Measurements from ENCODE around the gene ZNF638.
"Not testable (repeated sequence)": the region's sequence is repeated elsewhere in the genome, so short reads cannot be mapped to it uniquely, and the experiment has no call there.

DNA sequence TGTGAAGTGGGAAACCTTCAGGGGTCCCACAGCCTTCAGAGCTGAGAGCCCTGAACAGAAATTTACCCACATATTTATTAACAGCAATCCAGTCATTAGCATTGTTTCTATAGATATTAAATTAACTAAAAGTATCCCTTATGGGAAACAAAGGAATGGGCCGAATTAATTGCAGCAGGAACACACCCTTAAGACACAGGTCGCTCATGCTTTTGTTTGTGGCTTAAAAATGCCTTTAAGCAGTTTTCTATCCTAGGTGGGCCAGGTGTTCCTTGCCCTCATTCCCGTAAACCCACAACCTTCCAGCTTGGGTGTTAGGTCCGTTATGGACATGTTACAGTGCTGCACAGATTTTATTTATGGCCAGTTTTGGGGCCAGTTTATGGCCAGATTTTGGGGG, 13.7 kb upstream of the ZNF638 start:
- TF ChIP-seq, protein P1, sequence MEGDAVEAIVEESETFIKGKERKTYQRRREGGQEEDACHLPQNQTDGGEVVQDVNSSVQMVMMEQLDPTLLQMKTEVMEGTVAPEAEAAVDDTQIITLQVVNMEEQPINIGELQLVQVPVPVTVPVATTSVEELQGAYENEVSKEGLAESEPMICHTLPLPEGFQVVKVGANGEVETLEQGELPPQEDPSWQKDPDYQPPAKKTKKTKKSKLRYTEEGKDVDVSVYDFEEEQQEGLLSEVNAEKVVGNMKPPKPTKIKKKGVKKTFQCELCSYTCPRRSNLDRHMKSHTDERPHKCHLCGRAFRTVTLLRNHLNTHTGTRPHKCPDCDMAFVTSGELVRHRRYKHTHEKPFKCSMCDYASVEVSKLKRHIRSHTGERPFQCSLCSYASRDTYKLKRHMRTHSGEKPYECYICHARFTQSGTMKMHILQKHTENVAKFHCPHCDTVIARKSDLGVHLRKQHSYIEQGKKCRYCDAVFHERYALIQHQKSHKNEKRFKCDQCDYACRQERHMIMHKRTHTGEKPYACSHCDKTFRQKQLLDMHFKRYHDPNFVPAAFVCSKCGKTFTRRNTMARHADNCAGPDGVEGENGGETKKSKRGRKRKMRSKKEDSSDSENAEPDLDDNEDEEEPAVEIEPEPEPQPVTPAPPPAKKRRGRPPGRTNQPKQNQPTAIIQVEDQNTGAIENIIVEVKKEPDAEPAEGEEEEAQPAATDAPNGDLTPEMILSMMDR (IDR thresholded peaks at IDR 0.05) = not testable (repeated sequence)
- TF ChIP-seq NFIC (IDR thresholded peaks at IDR 0.05; ENCODE audit: borderline replicate concordance); EZH2phosphoT487 (IDR thresholded peaks at IDR 0.05; ENCODE audit: borderline replicate concordance, low read depth); RXRA (IDR thresholded peaks at IDR 0.05; ENCODE audit: borderline replicate concordance, low read depth); SIN3A (IDR thresholded peaks at IDR 0.05; ENCODE audit: borderline replicate concordance, low read depth, low read length); FOSL2 (IDR thresholded peaks at IDR 0.05; ENCODE audit: borderline replicate concordance, low read depth): not testable (repeated sequence)
- TF ChIP-seq, protein P2, sequence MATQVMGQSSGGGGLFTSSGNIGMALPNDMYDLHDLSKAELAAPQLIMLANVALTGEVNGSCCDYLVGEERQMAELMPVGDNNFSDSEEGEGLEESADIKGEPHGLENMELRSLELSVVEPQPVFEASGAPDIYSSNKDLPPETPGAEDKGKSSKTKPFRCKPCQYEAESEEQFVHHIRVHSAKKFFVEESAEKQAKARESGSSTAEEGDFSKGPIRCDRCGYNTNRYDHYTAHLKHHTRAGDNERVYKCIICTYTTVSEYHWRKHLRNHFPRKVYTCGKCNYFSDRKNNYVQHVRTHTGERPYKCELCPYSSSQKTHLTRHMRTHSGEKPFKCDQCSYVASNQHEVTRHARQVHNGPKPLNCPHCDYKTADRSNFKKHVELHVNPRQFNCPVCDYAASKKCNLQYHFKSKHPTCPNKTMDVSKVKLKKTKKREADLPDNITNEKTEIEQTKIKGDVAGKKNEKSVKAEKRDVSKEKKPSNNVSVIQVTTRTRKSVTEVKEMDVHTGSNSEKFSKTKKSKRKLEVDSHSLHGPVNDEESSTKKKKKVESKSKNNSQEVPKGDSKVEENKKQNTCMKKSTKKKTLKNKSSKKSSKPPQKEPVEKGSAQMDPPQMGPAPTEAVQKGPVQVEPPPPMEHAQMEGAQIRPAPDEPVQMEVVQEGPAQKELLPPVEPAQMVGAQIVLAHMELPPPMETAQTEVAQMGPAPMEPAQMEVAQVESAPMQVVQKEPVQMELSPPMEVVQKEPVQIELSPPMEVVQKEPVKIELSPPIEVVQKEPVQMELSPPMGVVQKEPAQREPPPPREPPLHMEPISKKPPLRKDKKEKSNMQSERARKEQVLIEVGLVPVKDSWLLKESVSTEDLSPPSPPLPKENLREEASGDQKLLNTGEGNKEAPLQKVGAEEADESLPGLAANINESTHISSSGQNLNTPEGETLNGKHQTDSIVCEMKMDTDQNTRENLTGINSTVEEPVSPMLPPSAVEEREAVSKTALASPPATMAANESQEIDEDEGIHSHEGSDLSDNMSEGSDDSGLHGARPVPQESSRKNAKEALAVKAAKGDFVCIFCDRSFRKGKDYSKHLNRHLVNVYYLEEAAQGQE (IDR thresholded peaks at IDR 0.05; ENCODE audit: low read depth, low read length) = not testable (repeated sequence)
- TF ChIP-seq, protein P3, sequence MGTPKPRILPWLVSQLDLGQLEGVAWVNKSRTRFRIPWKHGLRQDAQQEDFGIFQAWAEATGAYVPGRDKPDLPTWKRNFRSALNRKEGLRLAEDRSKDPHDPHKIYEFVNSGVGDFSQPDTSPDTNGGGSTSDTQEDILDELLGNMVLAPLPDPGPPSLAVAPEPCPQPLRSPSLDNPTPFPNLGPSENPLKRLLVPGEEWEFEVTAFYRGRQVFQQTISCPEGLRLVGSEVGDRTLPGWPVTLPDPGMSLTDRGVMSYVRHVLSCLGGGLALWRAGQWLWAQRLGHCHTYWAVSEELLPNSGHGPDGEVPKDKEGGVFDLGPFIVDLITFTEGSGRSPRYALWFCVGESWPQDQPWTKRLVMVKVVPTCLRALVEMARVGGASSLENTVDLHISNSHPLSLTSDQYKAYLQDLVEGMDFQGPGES (IDR thresholded peaks at IDR 0.05; ENCODE audit: low read depth, low read length) = not testable (repeated sequence)
- TF ChIP-seq, protein P4, sequence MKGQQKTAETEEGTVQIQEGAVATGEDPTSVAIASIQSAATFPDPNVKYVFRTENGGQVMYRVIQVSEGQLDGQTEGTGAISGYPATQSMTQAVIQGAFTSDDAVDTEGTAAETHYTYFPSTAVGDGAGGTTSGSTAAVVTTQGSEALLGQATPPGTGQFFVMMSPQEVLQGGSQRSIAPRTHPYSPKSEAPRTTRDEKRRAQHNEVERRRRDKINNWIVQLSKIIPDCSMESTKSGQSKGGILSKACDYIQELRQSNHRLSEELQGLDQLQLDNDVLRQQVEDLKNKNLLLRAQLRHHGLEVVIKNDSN (IDR thresholded peaks at IDR 0.05; ENCODE audit: borderline replicate concordance, low read depth) = not testable (repeated sequence)
